Astrocyte (in vitro differentiated cells and primary cell): Measurements from ENCODE around the gene DPY19L3. TPM values are rescaled to one million over a fixed set of nuclear protein-coding genes. Genes with fewer than 3 reads are reported as not detected.

Experiments used
- DNase-seq: peaks from one replicate; pipeline ENCODE4 v3.0.0-alpha.2; 2010; ENCODE audit warnings: low read depth
- FAIRE-seq: peaks from 2 replicates; lab custom pipeline; 2011; peaks lifted over from hg19 to GRCh38; lab: Jason Lieb, UNC
- H2AFZ ChIP-seq: 2 replicates; pipeline ENCODE4 v1.6.0; 2012; ENCODE audit warnings: low read depth, low read length, inconsistent platforms
- H3K27ac ChIP-seq: 2 replicates; pipeline ENCODE4 v1.5.1; 2011; ENCODE audit warnings: low read depth, low read length, inconsistent platforms
- H3K27me3 ChIP-seq: 2 replicates; pipeline ENCODE4 v1.6.0; 2011; ENCODE audit warnings: low read length, inconsistent platforms; ENCODE audit not compliant: insufficient read depth
- H3K36me3 ChIP-seq: 2 replicates; pipeline ENCODE4 v1.5.1; 2011; ENCODE audit warnings: low read length, inconsistent platforms; ENCODE audit not compliant: insufficient read depth
- H3K4me1 ChIP-seq: 2 replicates; pipeline ENCODE4 v1.5.1; 2011; ENCODE audit warnings: low read length, inconsistent platforms; ENCODE audit not compliant: insufficient read depth
- H3K4me2 ChIP-seq: 2 replicates; pipeline ENCODE4 v1.6.0; 2012; ENCODE audit warnings: low read length, inconsistent platforms
- H3K4me3 ChIP-seq: 2 replicates; pipeline ENCODE4 v1.5.1; 2011; ENCODE audit warnings: low read depth, mild to moderate bottlenecking, low read length, inconsistent platforms; ENCODE audit not compliant: insufficient read depth
- H3K79me2 ChIP-seq: 2 replicates; pipeline ENCODE4 v1.6.0; 2012; ENCODE audit warnings: mild to moderate bottlenecking, low read length, inconsistent platforms; ENCODE audit not compliant: insufficient read depth
- H3K9ac ChIP-seq: 2 replicates; pipeline ENCODE4 v1.6.0; 2012; ENCODE audit warnings: mild to moderate bottlenecking, low read length, inconsistent platforms
- H3K9me3 ChIP-seq: 2 replicates; pipeline ENCODE4 v1.5.1; 2012; ENCODE audit warnings: low read depth, mild to moderate bottlenecking, low read length, inconsistent platforms; ENCODE audit not compliant: insufficient read depth
- H4K20me1 ChIP-seq: 2 replicates; pipeline ENCODE4 v1.6.0; 2012; ENCODE audit warnings: low read length, inconsistent platforms; ENCODE audit not compliant: insufficient read depth
- H3K27ac Mint-ChIP-seq: one replicate; pipeline ENCODE4 v1.8.0; 2021; ENCODE audit warnings: mild to moderate bottlenecking, mixed read lengths; ENCODE audit not compliant: unreplicated experiment
- H3K27me3 Mint-ChIP-seq: one replicate; pipeline ENCODE4 v1.8.0; 2021; ENCODE audit warnings: low read depth, mixed read lengths; ENCODE audit not compliant: unreplicated experiment
- H3K36me3 Mint-ChIP-seq: one replicate; pipeline ENCODE4 v1.8.0; 2021; ENCODE audit warnings: low read depth, mixed read lengths; ENCODE audit not compliant: unreplicated experiment
- H3K4me1 Mint-ChIP-seq: one replicate; pipeline ENCODE4 v1.8.0; 2021; ENCODE audit warnings: low read depth, mixed read lengths; ENCODE audit not compliant: unreplicated experiment
- H3K4me3 Mint-ChIP-seq: one replicate; pipeline ENCODE4 v1.8.0; 2021; ENCODE audit warnings: mild to moderate bottlenecking, moderate library complexity, mixed read lengths; ENCODE audit not compliant: unreplicated experiment
- H3K9me3 Mint-ChIP-seq: one replicate; pipeline ENCODE4 v1.8.0; 2021; ENCODE audit warnings: mild to moderate bottlenecking, mixed read lengths; ENCODE audit not compliant: unreplicated experiment
- EZH2 ChIP-seq: IDR thresholded peaks from 2 replicates; pipeline ENCODE4 v1.6.1; 2012; ENCODE audit warnings: mild to moderate bottlenecking, low read length, inconsistent platforms; ENCODE audit not compliant: insufficient read depth
- total RNA-seq: library from RNA; stranded (reverse); gene quantifications from 2 replicates; pipeline ENCODE4 v1.2.1, GENCODE V29; 2021
- TF ChIP-seq, protein P1 (sequence below): IDR thresholded peaks from 2 replicates; pipeline ENCODE4 v1.5.1; 2011; ENCODE audit warnings: low read depth, mild to moderate bottlenecking, inconsistent platforms, low read length, moderate library complexity; ENCODE audit not compliant: insufficient read depth

The DPY19L3 gene
- total RNA-seq, 1 donor from 2014 or later = 50.9 TPM

DNA sequence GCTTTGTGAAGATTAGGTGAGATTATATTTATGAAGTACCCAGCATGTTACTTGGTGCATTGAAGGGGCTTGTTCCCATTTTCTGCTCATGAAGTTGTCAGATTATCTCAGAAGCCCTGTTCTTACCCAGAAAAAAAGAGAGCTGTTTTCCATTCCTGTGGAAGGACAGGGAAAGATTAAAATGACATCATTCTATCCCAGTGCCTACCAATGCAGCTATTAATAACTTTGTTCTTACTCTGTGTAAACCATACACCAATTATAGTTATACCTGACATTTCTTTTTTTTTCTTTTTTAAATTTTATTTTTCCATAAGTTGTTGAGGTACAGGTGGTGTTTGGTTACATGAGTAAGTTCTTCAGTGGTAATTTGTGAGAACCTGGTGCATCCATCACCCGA is 41.5 kb upstream of the DPY19L3 start:
- no peak overlapping the region for H3K27ac ChIP-seq
- H2AFZ ChIP-seq = no peak overlapping the region
- no peak overlapping the region for H3K9ac ChIP-seq
- no peaks in the 10 kb centered on the region for H3K27me3 ChIP-seq
- Mint-ChIP-seq H3K4me3 (no peak overlapping the region), H3K9me3 (no peaks in the 10 kb centered on the region), H3K27me3 (no peaks in the 10 kb centered on the region), H3K27ac (no peak overlapping the region), H3K36me3 (peaks cover 10% of the 10 kb centered on the region), H3K4me1 (peaks cover 11% of the 10 kb centered on the region)
- no peak for FAIRE-seq
- no peaks in the 10 kb centered on the region for H3K9me3 ChIP-seq
- H3K4me3 ChIP-seq = no peak overlapping the region
- DNase-seq = no peak
- peaks cover 53% of the 10 kb centered on the region for H3K79me2 ChIP-seq
- TF ChIP-seq, protein P1, sequence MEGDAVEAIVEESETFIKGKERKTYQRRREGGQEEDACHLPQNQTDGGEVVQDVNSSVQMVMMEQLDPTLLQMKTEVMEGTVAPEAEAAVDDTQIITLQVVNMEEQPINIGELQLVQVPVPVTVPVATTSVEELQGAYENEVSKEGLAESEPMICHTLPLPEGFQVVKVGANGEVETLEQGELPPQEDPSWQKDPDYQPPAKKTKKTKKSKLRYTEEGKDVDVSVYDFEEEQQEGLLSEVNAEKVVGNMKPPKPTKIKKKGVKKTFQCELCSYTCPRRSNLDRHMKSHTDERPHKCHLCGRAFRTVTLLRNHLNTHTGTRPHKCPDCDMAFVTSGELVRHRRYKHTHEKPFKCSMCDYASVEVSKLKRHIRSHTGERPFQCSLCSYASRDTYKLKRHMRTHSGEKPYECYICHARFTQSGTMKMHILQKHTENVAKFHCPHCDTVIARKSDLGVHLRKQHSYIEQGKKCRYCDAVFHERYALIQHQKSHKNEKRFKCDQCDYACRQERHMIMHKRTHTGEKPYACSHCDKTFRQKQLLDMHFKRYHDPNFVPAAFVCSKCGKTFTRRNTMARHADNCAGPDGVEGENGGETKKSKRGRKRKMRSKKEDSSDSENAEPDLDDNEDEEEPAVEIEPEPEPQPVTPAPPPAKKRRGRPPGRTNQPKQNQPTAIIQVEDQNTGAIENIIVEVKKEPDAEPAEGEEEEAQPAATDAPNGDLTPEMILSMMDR = no peak
- no peak for TF ChIP-seq EZH2
- H3K4me2 ChIP-seq = no peak overlapping the region
- H3K36me3 ChIP-seq = peaks cover 18% of the 10 kb centered on the region
- no peaks in the 10 kb centered on the region for H3K4me1 ChIP-seq
- peaks cover 65% of the 10 kb centered on the region for H4K20me1 ChIP-seq

GRCh38 chr19:32367063-32367462 is 38.5 kb upstream of the DPY19L3 start:
- no peaks in the 10 kb centered on the region for H3K4me1 ChIP-seq
- peaks cover 12% of the 10 kb centered on the region for H3K36me3 Mint-ChIP-seq
- H3K36me3 ChIP-seq = peaks cover 4% of the 10 kb centered on the region
- no peak for DNase-seq
- no peak overlapping the region for H3K4me2 ChIP-seq
- TF ChIP-seq EZH2 = no peak
- H3K79me2 ChIP-seq = peaks cover 57% of the 10 kb centered on the region
- peaks cover 11% of the 10 kb centered on the region for H3K4me1 Mint-ChIP-seq
- H3K27me3 ChIP-seq = no peaks in the 10 kb centered on the region
- no peak overlapping the region for H3K27ac Mint-ChIP-seq
- no peak for FAIRE-seq
- no peaks in the 10 kb centered on the region for H3K9me3 ChIP-seq
- H3K27me3 Mint-ChIP-seq = no peaks in the 10 kb centered on the region
- H3K27ac ChIP-seq = no peak overlapping the region
- H3K9ac ChIP-seq = no peak overlapping the region
- H4K20me1 ChIP-seq = peaks cover 67% of the 10 kb centered on the region
- H3K4me3 ChIP-seq = no peak overlapping the region
- no peak overlapping the region for H3K4me3 Mint-ChIP-seq
- no peak overlapping the region for H2AFZ ChIP-seq
- H3K9me3 Mint-ChIP-seq = no peaks in the 10 kb centered on the region

- Histone ChIP-seq H3K4me3 (no peak overlapping the region), H3K27ac (no peak overlapping the region), H4K20me1 (peaks cover 66% of the 10 kb centered on the region), H2AFZ (no peak overlapping the region), H3K9me3 (no peaks in the 10 kb centered on the region), H3K4me1 (peaks cover 6% of the 10 kb centered on the region), H3K27me3 (no peaks in the 10 kb centered on the region), H3K36me3 (peaks cover 4% of the 10 kb centered on the region), H3K4me2 (no peak overlapping the region), H3K9ac (no peak overlapping the region), H3K79me2 (peaks cover 57% of the 10 kb centered on the region)
- no peaks in the 10 kb centered on the region for H3K9me3 Mint-ChIP-seq
- DNase-seq = no peak
- FAIRE-seq = no peak
- H3K36me3 Mint-ChIP-seq = peaks cover 12% of the 10 kb centered on the region
- H3K27me3 Mint-ChIP-seq = no peaks in the 10 kb centered on the region
- no peak overlapping the region for H3K4me3 Mint-ChIP-seq
- H3K27ac Mint-ChIP-seq = no peak overlapping the region
- TF ChIP-seq EZH2 = no peak
- TF ChIP-seq, protein P1 = no peak
- H3K4me1 Mint-ChIP-seq = peaks cover 14% of the 10 kb centered on the region
Observed at GRCh38 chr19:32367948-32368536, 37.5 kb upstream of the DPY19L3 start.
